H1 (cell line): ENCODE results near the gene PRAF2. TPM values are rescaled to one million over a fixed set of nuclear protein-coding genes. Genes with fewer than 3 reads are reported as not detected.

Experiments
- CTCF ChIA-PET: fragments of 300-600 bp; sonication (Branson Sonifier 250); formaldehyde crosslinking; loops from one replicate; lab custom pipeline; 2021; ENCODE audit not compliant: partially characterized antibody; lab: Charles Lee
- POLR2A ChIA-PET: fragments of 300-600 bp; sonication (Branson Sonifier 250); formaldehyde crosslinking; loops from one replicate; lab custom pipeline; 2021; ENCODE audit warnings: inconsistent platforms; ENCODE audit not compliant: partially characterized antibody; lab: Charles Lee
- DNase-seq, 2 experiments: peaks; one replicate each; pipeline versions ENCODE4 v3.0.0 to v3.0.0-alpha.2; 2010 to 2022; ENCODE audit warnings: low spot score in 2 of 2, low read depth in 1 of 2, mixed read lengths in 1 of 2
- FAIRE-seq: peaks from 2 replicates; lab custom pipeline; 2011; peaks lifted over from hg19 to GRCh38; lab: Jason Lieb, UNC
- H2AFZ ChIP-seq: 2 replicates; pipeline ENCODE4 v1.8.1; 2012; ENCODE audit warnings: low read length, inconsistent platforms
- H2AK5ac ChIP-seq: 2 replicates; pipeline ENCODE4 v1.6.1; 2013; ENCODE audit warnings: low read depth, low read length
- H2BK120ac ChIP-seq: replicated peaks from 2 replicates; pipeline ENCODE3; 2013; ENCODE audit warnings: low read depth, low read length, inconsistent platforms
- H2BK12ac ChIP-seq: 2 replicates; pipeline ENCODE4 v1.6.1; 2013; ENCODE audit warnings: low read depth, low read length
- H2BK15ac ChIP-seq: 2 replicates; pipeline ENCODE4 v1.6.1; 2013; ENCODE audit warnings: low read length
- H2BK20ac ChIP-seq: 2 replicates; pipeline ENCODE4 v1.6.1; 2013; ENCODE audit warnings: low read length
- H2BK5ac ChIP-seq: 2 replicates; pipeline ENCODE4 v1.6.1; 2013; ENCODE audit warnings: low read depth, low read length
- H3K14ac ChIP-seq: 2 replicates; pipeline ENCODE4 v1.6.1; 2013; ENCODE audit warnings: inconsistent platforms; ENCODE audit not compliant: insufficient read length
- H3K18ac ChIP-seq: 2 replicates; pipeline ENCODE4 v1.6.1; 2013; ENCODE audit warnings: low read length; ENCODE audit errors: extremely low read depth
- H3K23ac ChIP-seq: 2 replicates; pipeline ENCODE4 v1.6.1; 2013; ENCODE audit warnings: inconsistent platforms; ENCODE audit not compliant: insufficient read length
- H3K23me2 ChIP-seq: 2 replicates; pipeline ENCODE4 v1.6.1; 2013; ENCODE audit warnings: low read depth, low read length
- H3K27ac ChIP-seq: 2 replicates; pipeline ENCODE4 v1.6.1; 2011; ENCODE audit warnings: low read depth, low read length, inconsistent platforms
- H3K27me3 ChIP-seq, 4 experiments: replicated peaks in 1 of 4; 1 replicate in 1 of 4; 2 replicates in 3 of 4; pipeline versions ENCODE4 v1.6.1 to v1.8.1; 2011 to 2013; ENCODE audit warnings: low read length in 3 of 4, mild to moderate bottlenecking in 3 of 4, inconsistent platforms in 2 of 4, mixed read lengths in 2 of 4, moderate library complexity in 1 of 4; ENCODE audit not compliant: control insufficient read depth in 3 of 4, insufficient read depth in 3 of 4; ENCODE audit errors: extremely low read depth in 1 of 4
- H3K36me3 ChIP-seq, 4 experiments: 2 replicates each; pipeline versions ENCODE4 v1.6.1 to v1.8.1; 2011 to 2013; ENCODE audit warnings: mild to moderate bottlenecking in 4 of 4, low read length in 3 of 4, moderate library complexity in 2 of 4, control low read depth in 1 of 4, inconsistent platforms in 1 of 4; ENCODE audit not compliant: insufficient read depth in 4 of 4, control insufficient read depth in 2 of 4
- H3K4ac ChIP-seq: replicated peaks from 2 replicates; pipeline ENCODE3; 2013; ENCODE audit warnings: low read length, low read depth, mixed read lengths, inconsistent platforms; ENCODE audit not compliant: insufficient read length
- H3K4me1 ChIP-seq, 4 experiments: replicated peaks in 1 of 4; 1 replicate in 1 of 4; 2 replicates in 3 of 4; pipeline versions ENCODE4 v1.6.1 to v1.8.1; 2011 to 2013; ENCODE audit warnings: low read length in 3 of 4, inconsistent platforms in 2 of 4, mixed read lengths in 1 of 4; ENCODE audit not compliant: insufficient read depth in 4 of 4, control insufficient read depth in 3 of 4
- H3K4me2 ChIP-seq, 2 experiments: 2 replicates each; pipeline versions ENCODE4 v1.6.1 to v1.8.1; 2011 to 2013; ENCODE audit warnings: low read depth in 2 of 2, low read length in 2 of 2, control low read depth in 1 of 2, inconsistent platforms in 1 of 2, mild to moderate bottlenecking in 1 of 2; ENCODE audit not compliant: insufficient read depth in 1 of 2
- H3K4me3 ChIP-seq, 4 experiments: fragments of 200-600, 300-600 bp in 1 of 4; sonication (generic), shearing (Covaris generic), sonication (Bioruptor Twin) in 1 of 4; 2 replicates each; pipeline versions ENCODE4 v1.5.1 to v1.8.1; 2011 to 2016; ENCODE audit warnings: low read length in 4 of 4, low read depth in 3 of 4, control low read depth in 2 of 4, inconsistent platforms in 2 of 4, mild to moderate bottlenecking in 2 of 4, mixed read lengths in 1 of 4, moderate library complexity in 1 of 4; ENCODE audit not compliant: insufficient read depth in 2 of 4; ENCODE audit errors: extremely low read depth in 1 of 4
- H3K56ac ChIP-seq: replicated peaks from 2 replicates; pipeline ENCODE3; 2013; ENCODE audit warnings: low read depth, mild to moderate bottlenecking, mixed read lengths, low read length, inconsistent platforms; ENCODE audit not compliant: insufficient read length
- H3K79me1 ChIP-seq: 2 replicates; pipeline ENCODE4 v1.6.1; 2013; ENCODE audit warnings: low read depth, low read length, control low read depth
- H3K79me2 ChIP-seq, 2 experiments: 2 replicates each; pipeline versions ENCODE4 v1.6.1 to v1.8.1; 2012 to 2013; ENCODE audit warnings: low read length in 2 of 2, mild to moderate bottlenecking in 2 of 2, inconsistent platforms in 1 of 2; ENCODE audit not compliant: insufficient read depth in 2 of 2, control insufficient read depth in 1 of 2
- H3K9ac ChIP-seq, 4 experiments: replicated peaks in 1 of 4; 1 replicate in 1 of 4; 2 replicates in 3 of 4; pipeline versions ENCODE4 v1.6.1 to v1.8.1; 2011 to 2013; ENCODE audit warnings: low read depth in 3 of 4, low read length in 3 of 4, control low read depth in 2 of 4, mild to moderate bottlenecking in 2 of 4, moderate library complexity in 2 of 4, inconsistent platforms in 1 of 4; ENCODE audit errors: extremely low read depth in 1 of 4
- H3K9me3 ChIP-seq, 2 experiments: 2 replicates each; pipeline versions ENCODE4 v1.6.1 to v1.8.1; 2012 to 2013; ENCODE audit warnings: mild to moderate bottlenecking in 2 of 2, moderate library complexity in 2 of 2, control low read depth in 1 of 2, inconsistent platforms in 1 of 2, low read depth in 1 of 2, low read length in 1 of 2, mixed read lengths in 1 of 2; ENCODE audit not compliant: insufficient read depth in 2 of 2
- H4K20me1 ChIP-seq, 2 experiments: replicated peaks in 1 of 2; 2 replicates each; pipeline versions ENCODE3 to v1.8.1; 2011 to 2013; ENCODE audit warnings: inconsistent platforms in 2 of 2, low read length in 2 of 2, mild to moderate bottlenecking in 1 of 2; ENCODE audit not compliant: insufficient read depth in 2 of 2, control insufficient read depth in 1 of 2
- H4K5ac ChIP-seq: 2 replicates; pipeline ENCODE4 v1.6.1; 2013; ENCODE audit warnings: low read length, low read depth, mixed read lengths, inconsistent platforms; ENCODE audit not compliant: insufficient read length
- H4K8ac ChIP-seq: 2 replicates; pipeline ENCODE4 v1.8.0; 2013; ENCODE audit warnings: mild to moderate bottlenecking, moderate library complexity, low read length, inconsistent platforms; ENCODE audit not compliant: insufficient read depth; ENCODE audit errors: extremely low read depth
- H4K91ac ChIP-seq: replicated peaks from 2 replicates; pipeline ENCODE3; 2013; ENCODE audit warnings: low read length, mixed read lengths, inconsistent platforms; ENCODE audit not compliant: insufficient read length
- CBX8 ChIP-seq: fragments of 300-800, 300-1000 bp; sonication (generic); IDR thresholded peaks from 2 replicates; pipeline ENCODE4 v1.7.1; 2016; ENCODE audit warnings: low read depth, low read length, borderline replicate concordance
- CHD2 ChIP-seq: IDR thresholded peaks from 2 replicates; pipeline ENCODE4 v1.6.1; 2012; ENCODE audit warnings: low read length, improper control_type of control experiment
- KDM1A ChIP-seq: fragments of 200-600, 300-600 bp; sonication (generic); IDR thresholded peaks from 2 replicates; pipeline ENCODE4 v1.7.1; 2016; ENCODE audit warnings: mild to moderate bottlenecking, low read length, borderline replicate concordance
- MAX ChIP-seq: IDR thresholded peaks from 2 replicates; pipeline ENCODE4 v1.6.1; 2012; ENCODE audit warnings: inconsistent platforms
- NANOG ChIP-seq: IDR thresholded peaks from 2 replicates; pipeline ENCODE4 v1.6.1; 2011; ENCODE audit warnings: low read length, low read depth, mild to moderate bottlenecking, inconsistent platforms; ENCODE audit not compliant: insufficient read depth, poor library complexity, severe bottlenecking
- POLR2A ChIP-seq, 2 experiments: IDR thresholded peaks; 1 replicate in 1 of 2; 2 replicates in 1 of 2; pipeline ENCODE4 v1.6.1; 2011; ENCODE audit warnings: low read depth in 2 of 2, low read length in 2 of 2, mild to moderate bottlenecking in 2 of 2; ENCODE audit errors: control extremely low read depth in 1 of 2
- RFX5 ChIP-seq: IDR thresholded peaks from 2 replicates; pipeline ENCODE4 v1.6.1; 2011; ENCODE audit warnings: low read depth, low read length, improper control_type of control experiment, borderline replicate concordance
- SIN3A ChIP-seq, 2 experiments: IDR thresholded peaks in 1 of 2; conservative IDR thresholded peaks in 1 of 2; 2 replicates each; pipeline ENCODE4 v1.6.1; 2011 to 2012; ENCODE audit warnings: low read length in 2 of 2, improper control_type of control experiment in 1 of 2, low read depth in 1 of 2, mild to moderate bottlenecking in 1 of 2
- SP2 ChIP-seq: IDR thresholded peaks from 2 replicates; pipeline ENCODE4 v1.6.1; 2012; ENCODE audit warnings: mild to moderate bottlenecking, low read length, inconsistent platforms
- TEAD4 ChIP-seq: IDR thresholded peaks from 2 replicates; pipeline ENCODE4 v1.6.1; 2012; ENCODE audit warnings: low read depth, low read length, inconsistent platforms, mixed read lengths
- WGBS, 2 experiments: shearing (Covaris generic) in 1 of 2; methylation state at CpG; one replicate each; pipeline versions ENCODE4 v1.1.6 to v1.1.7; 2013 to 2015; ENCODE audit warnings: low lambda C conversion rate in 2 of 2, mixed read lengths in 2 of 2, inconsistent platforms in 1 of 2, low coverage in 1 of 2, missing lambda C conversion rate in 1 of 2; ENCODE audit not compliant: insufficient replicate concordance in 2 of 2, insufficient coverage in 1 of 2, insufficient read length in 1 of 2; ENCODE audit errors: extremely low coverage in 1 of 2, missing lambda C conversion rate in 1 of 2; 5-methylcytosine and 5-hydroxymethylcytosine counted together
- polyA plus RNA-seq, 7 experiments: library from polyadenylated mRNA; depleted of rRNA in 3 of 7; stranded (reverse) in 5 of 7; unstranded in 2 of 7; fragments of >200 nt in 5 of 7; fragments of 200-250 nt in 2 of 7; gene quantifications; 1 replicate in 5 of 7; 2 replicates in 1 of 7; 4 replicates in 1 of 7; pipeline versions ENCODE4 v1.2.1 to v1.2.3, GENCODE V29; 2011 to 2013; ENCODE audit warnings: missing spikeins in 2 of 7, mixed read lengths in 2 of 7
- total RNA-seq: library from RNA; stranded (reverse); fragmentation: NEBNext Ultra II Directional; extraction: Animal tissue kit (Norgen Biotek cat#: 25700); gene quantifications from 2 replicates; pipeline ENCODE4 v1.2.1, GENCODE V29; 2021

The PRAF2 gene
- total and polyA plus RNA-seq, 2 of the 8 experiments (the other 6 are each of a cell fraction or from before 2014, with no cell fraction given) = 11.3 to 15.4 TPM

- H2BK120ac ChIP-seq = no peak overlapping the region
Observed at GRCh38 chrX:49117581-49117980, 43.8 kb upstream of the PRAF2 start.

More at GRCh38 chrX:49117581-49117980, 43.8 kb upstream of the PRAF2 start:
- Histone ChIP-seq H3K79me2 (no peaks in the 10 kb centered on the region), H3K27me3 (no peaks in the 10 kb centered on the region), H3K9ac (no peak overlapping the region), H2BK12ac (no peak overlapping the region), H2AK5ac (no peak overlapping the region), H3K4me3 (no peak overlapping the region), H2AFZ (no peak overlapping the region), H4K91ac (no peak overlapping the region), H3K79me1 (no peaks in the 10 kb centered on the region), H3K4me2 (no peak overlapping the region), H3K23me2 (no peaks in the 10 kb centered on the region), H4K5ac (no peak overlapping the region), H3K4ac (no peak overlapping the region), H3K14ac (no peak overlapping the region), H3K56ac (no peak overlapping the region), H3K23ac (no peak overlapping the region), H3K4me1 (no peaks in the 10 kb centered on the region), H4K20me1 (no peaks in the 10 kb centered on the region), H2BK20ac (no peak overlapping the region), H3K18ac (no peak overlapping the region), H3K27ac (no peak overlapping the region), H2BK15ac (no peak overlapping the region), H3K9me3 (no peaks in the 10 kb centered on the region), H4K8ac (no peak overlapping the region), H2BK5ac (no peak overlapping the region), H3K36me3 (peaks cover 3 to 33% (median 8%) of the 10 kb centered on the region in 4 experiments; a peak in 6 of 8 replicates)
- TF ChIP-seq TEAD4 = no peak
- no peak for TF ChIP-seq SP2
- no peak for TF ChIP-seq KDM1A
- no peak for TF ChIP-seq CHD2
- no peak for TF ChIP-seq CBX8
- TF ChIP-seq RFX5 = no peak
- no peak for TF ChIP-seq NANOG
- TF ChIP-seq MAX = no peak
- TF ChIP-seq POLR2A (IDR thresholded peaks at IDR 0.05; ENCODE audit: control extremely low read depth in 1 of 2, low read depth in 2 of 2, low read length in 2 of 2) = no peak
- no peak for TF ChIP-seq SIN3A (conservative IDR thresholded peaks at IDR 0.05 in 1 of 2, IDR thresholded peaks at IDR 0.05 in 1 of 2; ENCODE audit: low read depth in 1 of 2, low read length in 2 of 2)
- FAIRE-seq (no peak), DNase-seq (no peak)
- CTCF ChIA-PET = interaction anchor here (0.6 kb wide), 1 partner anchor 492 kb away, joined by 3 read pairs; no protein-coding TSS in a partner anchor
- POLR2A ChIA-PET = interaction anchor here (1.2 kb wide), 1 partner anchor 58 kb away, joined by 3 read pairs; no protein-coding TSS in a partner anchor
- no CpG with 5 or more reads among the region's 6 CpGs for WGBS, 2 experiments
